ENCODE data around the gene CCT3. TPM values are rescaled to one million over a fixed set of nuclear protein-coding genes. Genes with fewer than 3 reads are reported as not detected.
"Not testable (repeated sequence)": the region's sequence is repeated elsewhere in the genome, so short reads cannot be mapped to it uniquely, and the experiment has no call there.

Gene CCT3
- total RNA-seq, 2 donors from 2014 or later = 124 to 133 TPM

DNA sequence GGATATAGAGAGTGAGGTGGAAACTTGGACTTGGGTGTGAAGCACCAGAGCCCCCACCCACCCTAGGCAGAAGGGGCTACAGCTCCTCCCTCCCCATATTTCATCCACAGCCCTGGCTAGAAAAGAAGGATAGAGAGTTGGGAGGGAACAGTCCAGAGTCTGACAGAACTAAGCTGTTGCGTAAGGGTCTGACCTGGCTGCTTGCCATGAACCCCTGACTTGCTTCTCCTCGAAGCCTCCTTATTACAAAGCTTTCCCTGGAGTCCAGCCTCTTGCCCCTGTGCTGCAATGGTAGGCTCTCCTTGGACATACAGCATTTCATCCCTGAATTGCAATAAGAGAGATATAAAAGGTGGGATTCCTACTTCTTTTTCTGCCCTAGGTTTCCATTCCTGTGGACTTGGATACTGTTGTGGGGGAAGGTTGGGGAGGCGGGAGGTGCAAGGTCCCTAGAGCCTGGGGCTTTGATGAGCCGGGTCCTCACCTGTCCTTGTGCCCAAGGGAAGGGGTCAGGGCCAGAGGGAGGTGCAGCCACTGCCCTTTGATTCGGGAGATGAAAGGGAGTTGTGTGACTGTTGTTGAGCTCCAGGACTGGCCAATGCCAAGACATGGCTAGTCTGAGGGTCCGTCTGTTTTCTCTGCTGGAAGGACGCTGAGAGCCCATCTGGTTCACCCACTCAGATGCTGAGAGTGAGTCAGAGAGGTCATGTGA, 33.6 kb upstream of the CCT3 start:
- DNase-seq (ENCODE audit: low spot score) = no peak
- intact Hi-C loops (cut with DNase I) = no loop called here

DNA sequence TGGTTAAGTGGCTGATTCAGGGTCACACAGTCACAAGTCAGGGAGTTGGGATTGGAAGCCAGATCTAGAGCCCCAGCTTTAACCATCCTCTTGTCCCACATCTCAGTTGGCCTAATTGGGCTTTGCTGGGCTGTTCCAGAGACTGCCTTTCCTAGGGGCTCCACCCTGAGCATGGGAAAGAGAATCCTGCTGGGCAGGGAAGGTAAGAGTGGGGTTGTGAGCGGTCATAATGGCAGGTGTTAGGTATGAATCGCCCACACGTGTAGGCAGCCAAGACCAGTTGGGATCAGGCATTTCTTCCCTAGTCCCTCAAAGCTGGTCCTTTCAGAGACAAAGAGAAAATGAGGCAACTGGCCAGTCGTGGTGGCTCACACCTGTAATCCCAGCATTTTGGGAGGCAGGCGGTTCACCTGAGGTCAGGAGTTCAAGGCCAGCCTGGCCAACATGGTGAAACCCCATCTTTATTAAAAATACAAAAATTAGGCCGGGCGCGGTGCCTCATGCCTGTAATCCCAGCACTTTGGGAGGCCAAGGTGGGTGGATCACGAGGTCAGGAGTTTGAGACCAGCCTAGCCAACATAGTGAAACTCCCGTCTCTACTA, 31.7 kb upstream of the CCT3 start:
- intact Hi-C loops (cut with DNase I); DNase-seq (ENCODE audit: low spot score): not testable (repeated sequence)

DNA sequence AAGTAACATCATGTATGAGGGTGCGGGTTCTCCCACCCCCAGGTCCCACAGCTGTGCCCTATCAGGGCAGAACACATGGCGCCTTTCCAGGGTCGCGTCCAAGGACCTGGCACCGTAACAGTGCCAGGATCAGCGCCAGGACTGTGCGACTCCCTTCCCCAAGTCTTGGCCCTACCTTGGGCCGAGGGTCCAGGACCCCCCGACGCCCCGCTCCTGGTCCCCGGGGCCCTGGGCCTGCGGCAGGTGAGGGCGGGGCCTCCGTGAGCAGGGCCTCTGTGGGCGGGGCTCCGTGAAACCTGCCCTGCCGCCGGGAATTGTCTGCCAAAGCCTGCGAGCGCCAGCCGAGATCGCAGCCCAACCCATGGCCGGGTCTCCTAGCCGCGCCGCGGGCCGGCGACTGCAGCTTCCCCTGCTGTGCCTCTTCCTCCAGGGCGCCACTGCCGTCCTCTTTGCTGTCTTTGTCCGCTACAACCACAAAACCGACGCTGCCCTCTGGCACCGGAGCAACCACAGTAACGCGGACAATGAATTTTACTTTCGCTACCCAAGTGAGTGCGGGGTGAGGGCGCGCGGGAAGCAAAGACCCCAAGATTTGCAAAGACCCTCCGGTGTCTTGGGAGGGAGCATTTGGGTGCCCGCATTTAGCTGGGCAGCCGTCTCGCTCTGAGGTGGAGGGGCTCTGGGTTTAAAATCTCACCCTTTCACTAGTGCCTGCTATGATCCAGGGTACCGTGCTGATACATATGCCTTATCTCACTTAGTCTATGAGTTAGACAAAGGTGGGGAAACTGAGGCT, 31.0 kb upstream of the CCT3 start, which contains the start of gene RHBG:
Gene RHBG (plus strand): TSS at position 323 of the 796 bp plus-strand sequence. CDS start 39 bp downstream, at position 362.
- intact Hi-C loops (cut with DNase I) = no loop called here
- peak; percentile 80 for DNase-seq (ENCODE audit: low spot score)

DNA sequence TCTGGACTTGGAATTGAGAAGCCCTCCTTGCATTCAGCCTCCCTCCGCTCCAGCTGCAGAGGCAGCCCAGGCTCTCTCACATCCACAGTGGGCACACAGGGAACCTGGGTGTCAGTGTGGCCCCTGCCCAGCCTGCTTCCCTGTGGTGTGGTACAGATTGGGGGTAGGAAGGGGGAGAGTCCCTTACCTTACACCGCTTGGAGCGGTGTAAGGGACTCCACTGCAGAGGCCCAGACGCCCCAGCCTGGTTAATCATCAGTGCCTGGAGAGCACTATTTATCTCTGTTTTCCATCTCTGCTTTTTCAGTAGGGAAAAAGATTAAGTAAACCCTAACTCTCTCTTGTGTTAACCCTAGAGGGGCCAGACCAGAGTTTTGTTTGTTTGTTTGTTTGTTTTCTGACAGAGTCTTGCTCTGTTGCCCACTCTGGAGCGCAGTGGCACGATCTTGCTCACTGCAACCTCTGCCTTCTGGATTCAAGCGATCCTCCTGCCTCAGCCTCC, 30.1 kb upstream of the CCT3 start:
- intact Hi-C loops (cut with DNase I) = no loop called here
- peak; percentile 14 for DNase-seq (ENCODE audit: low spot score)

DNA sequence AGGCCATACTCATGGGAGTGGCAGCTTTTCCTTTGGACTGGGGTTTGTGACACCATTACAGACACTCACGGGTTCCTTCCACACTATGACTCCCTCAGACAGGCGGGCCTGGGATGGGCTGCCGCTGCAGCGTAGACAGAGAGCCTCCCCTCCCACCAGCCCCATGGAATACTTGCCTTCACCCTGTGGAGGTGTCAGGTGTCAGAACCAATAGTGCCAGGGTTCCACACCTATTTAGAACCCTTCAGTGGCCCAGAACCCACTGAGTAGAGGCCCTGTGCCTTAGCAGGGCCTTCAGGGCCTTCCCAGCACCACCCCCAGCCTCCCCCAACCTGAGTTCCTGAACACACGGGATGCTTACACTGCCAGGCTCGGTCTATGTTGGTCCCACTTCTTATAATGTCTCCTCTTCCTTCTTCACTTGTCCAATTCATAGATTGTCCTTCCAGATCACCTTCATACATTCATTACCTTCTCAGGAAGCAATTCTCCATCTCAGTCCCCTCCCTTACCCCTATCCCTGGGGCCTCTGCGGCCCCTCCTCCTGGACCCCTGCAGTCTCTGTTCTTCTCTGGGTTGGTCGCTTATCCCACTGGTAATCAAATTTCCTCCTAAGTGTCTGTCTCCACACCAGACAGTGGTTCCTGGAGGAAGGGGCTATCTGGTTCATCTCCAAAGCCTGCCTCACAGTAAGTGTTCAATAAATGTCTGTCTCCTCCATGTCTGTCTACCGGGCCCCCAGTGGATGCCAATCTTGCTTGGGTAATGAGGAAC, 29.5 kb upstream of the CCT3 start:
- peak; percentile 38 for DNase-seq (ENCODE audit: low spot score)
- intact Hi-C loops (cut with DNase I) = no loop called here

DNA sequence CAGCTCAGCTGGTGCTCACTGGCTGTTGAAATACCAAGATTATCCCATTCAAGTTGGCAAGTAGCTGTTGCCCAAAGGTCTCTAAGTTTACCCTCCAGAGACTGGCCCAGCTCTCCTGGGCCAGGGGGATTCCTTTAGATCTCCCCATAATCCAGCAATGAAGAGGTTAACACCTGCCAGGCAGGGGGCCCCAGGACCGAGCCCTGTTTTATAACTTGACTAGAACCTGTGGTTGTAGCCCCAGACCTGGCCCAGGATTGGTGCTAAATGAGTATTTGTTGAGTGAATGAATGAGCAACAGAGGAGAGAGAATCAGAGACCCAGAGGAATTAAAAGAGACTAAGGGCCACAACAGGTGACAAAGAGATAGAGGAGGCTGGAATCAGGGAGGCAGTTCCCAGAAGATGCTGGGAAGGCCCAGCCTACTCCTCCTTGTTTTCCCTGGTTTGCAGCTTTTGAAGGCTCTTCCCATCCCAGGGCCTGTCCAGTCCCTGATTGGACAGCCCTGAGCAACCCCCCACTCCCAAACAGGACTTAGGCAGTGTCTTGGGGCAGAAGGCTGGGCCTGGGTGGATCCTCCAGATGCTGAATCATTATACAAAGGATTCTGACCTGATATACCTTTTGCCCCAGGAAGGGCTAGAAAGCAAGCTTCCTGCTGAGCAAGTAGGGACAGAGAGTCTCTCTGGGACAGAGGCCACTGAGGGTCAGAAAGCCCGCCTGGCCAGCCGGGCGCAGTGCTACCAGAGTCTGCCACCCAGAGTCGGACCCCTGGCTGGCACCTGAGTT, 28.5 kb upstream of the CCT3 start:
- intact Hi-C loops (cut with DNase I) = no loop called here
- DNase-seq (ENCODE audit: low spot score) = peak; percentile 52

DNA sequence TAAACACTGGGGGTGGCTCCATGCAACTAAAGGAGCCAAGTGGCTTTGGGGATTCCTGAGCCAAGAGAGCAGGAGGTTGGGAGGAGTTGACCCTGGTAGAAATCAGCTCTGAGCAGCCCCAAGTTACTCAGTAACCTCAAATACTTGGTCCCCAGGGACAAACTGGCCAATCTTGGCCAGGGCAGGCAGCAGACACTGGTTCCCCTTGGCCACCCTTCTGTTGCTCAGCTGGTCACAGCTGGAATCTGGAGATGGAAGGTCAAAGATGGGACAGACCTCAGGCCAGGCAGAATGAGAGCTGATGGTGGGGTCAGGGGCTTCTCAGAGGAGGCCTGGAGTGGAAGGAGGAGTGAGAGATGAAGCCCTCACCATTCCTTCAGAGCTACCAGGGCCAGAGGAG, 27.7 kb upstream of the CCT3 start:
- peak; percentile 35 for DNase-seq (ENCODE audit: low spot score)
- intact Hi-C loops (cut with DNase I) = no loop called here

DNA sequence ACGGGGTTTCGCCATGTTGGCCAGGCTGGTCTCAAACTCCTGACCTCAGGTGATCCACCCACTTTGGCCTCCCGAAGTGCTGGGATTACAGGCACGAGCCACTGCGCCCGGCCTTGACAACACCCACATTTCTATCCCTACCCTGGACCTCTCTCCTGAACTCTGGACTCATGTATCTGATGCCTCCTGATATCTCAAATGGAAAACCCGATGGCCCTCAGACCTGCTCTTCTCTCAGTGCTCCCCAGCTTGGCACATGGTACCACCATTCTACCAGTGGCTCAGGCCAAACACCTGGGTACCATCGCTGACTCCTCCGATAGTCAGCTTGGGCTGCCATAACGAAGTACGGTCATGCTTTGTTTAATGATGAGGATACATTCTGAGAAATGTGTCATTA, 22.4 kb upstream of the CCT3 start:
- intact Hi-C loops (cut with DNase I) = no loop called here
- DNase-seq (ENCODE audit: low spot score) = no peak

DNA sequence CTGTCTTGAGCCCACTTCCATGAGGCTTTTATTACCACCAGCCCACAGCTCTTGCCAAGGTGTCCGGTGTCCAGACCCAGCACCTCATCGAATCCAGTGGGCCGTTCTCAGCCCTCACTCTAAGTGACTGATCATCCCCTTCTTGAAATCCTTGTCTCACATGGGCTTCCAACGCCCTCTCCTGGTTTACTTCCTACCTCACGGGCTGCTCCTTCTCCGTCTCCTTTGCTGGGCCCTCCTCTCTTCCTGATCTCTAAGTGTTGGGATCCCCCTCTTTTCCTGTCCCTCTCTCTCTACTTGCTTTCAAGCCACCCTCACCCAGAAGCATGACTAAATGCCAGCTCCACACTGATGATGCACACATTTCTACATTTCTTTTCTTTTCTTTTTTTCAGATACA, 21.9 kb upstream of the CCT3 start:
- intact Hi-C loops (cut with DNase I) = no loop called here
- no peak for DNase-seq (ENCODE audit: low spot score)

DNA sequence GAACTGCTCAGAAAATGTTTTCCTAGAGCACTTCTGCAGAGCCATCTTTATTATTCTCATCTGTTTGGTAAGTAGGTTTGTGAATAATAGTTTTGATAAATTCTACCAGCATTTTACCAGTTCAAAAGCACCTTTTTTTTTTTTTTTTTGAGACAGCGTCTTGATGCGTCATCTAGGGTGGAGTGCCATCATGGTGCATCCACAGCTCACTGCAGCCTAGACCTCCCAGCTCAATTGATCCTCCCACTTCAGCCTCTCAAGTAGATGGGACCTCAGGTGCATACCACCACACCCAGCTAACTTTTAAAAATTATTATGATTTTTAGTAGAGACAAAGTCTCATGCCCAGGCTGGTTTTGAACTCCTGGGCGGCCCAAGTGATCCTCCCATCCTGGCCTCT, 21.2 kb upstream of the CCT3 start:
- no peak for DNase-seq (ENCODE audit: low spot score)
- intact Hi-C loops (cut with DNase I) = no loop called here

DNA sequence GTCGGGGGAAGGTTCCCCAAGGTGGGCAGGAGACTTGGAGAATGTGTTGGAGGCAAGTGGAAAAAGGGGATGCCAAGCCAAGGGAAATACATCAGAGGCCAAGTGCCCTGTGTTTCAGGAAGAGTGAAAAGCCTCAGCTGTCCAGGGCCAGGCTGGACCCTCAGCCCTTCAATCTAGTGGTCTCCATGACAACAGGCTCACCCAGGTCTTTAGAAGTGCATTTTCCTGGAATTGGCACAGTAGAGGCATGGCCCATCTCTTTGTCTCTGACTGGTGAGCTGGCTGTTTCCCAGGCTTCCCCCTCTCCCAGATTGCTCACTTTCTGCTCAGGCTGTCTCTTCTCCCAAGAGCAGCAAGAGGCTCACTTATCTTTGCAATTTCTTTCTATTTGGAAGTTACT, 20.5 kb upstream of the CCT3 start:
- DNase-seq (ENCODE audit: low spot score) = no peak
- intact Hi-C loops (cut with DNase I) = no loop called here

DNA sequence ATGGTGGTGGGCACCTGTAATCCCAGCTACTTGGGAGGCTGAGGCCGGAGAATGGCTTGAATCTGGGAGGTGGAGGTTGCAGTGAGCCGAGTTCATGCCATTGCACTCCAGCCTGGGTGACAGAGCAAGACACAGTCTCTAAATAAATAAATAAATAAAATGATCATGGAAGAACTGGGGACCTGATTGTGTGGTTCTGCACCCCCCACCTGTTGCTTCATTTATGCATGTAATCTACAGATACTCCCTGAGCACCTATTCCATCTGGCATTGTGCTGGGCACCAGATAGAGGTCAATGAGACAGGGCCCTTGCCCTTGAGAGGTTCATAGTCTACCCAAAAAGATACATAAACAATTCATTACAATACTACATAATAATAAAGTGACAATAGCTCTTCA, 19.9 kb upstream of the CCT3 start:
- DNase-seq (ENCODE audit: low spot score) = no peak
- intact Hi-C loops (cut with DNase I) = no loop called here

DNA sequence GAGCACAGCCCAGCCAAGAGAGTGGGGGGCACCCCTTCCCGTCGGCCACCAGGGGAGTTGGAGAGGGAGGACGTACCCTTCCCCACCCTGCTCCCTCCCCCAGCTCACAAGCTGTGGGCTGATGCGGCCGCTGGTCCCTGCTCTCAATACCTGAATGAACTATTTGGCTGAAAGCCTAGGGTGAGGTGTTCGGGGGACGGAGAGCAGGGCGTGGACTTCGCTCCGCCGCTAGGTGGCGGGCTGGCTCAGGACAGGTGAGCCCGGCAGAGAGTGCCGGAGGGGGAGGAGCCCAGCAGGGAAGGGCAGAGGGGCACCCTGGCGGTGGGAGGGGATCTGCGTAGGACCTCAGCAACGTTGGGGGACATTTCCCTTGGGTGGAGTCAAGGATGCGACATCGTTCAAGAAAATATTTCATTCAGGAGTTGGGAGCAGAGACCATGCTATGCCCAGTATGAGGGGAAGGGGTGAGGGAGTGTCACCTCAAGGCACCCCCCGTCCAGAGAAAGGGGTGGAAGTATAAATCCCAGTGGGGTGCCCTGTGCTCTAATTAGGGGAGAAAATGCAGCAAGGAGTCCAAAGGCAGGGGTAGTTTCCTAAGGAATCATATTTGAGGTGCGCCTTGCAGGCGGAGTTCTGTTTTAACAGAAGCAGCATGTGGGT, 18.9 kb upstream of the CCT3 start:
- intact Hi-C loops (cut with DNase I) = no loop called here

DNA sequence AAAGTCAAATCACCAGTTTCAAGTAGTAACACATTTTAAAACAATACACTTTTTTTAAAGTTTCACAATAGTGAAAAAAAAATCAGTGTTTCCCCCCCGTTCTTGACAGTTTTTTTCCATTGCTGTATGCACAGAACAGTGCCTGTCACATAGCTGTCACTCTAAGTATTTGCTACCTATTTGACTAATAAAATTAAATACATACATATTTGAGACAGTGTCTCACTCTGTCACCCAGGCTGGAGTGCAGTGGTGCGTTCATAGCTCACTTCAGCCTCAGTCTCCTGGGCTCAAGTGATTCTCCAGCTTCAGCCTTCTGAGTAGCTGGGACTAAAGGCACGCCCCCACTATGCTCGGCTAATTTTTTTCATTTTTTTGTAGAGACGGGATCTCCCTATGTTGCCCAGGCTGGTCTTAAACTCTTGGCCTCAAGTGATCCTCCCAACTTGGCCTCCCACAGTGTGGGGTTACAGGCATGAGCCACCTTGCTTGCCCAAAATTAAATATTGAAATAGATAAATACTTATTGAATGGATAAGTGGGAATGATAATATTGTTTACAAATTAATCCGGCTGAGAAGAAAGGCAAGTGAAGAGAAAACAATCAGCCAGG, 18.3 kb upstream of the CCT3 start:
- no peak for DNase-seq (ENCODE audit: low spot score)
- intact Hi-C loops (cut with DNase I) = no loop called here

More for the DNA sequence above, 18.9 kb upstream of the CCT3 start:
- peak; percentile 84 for DNase-seq (ENCODE audit: low spot score)

DNA sequence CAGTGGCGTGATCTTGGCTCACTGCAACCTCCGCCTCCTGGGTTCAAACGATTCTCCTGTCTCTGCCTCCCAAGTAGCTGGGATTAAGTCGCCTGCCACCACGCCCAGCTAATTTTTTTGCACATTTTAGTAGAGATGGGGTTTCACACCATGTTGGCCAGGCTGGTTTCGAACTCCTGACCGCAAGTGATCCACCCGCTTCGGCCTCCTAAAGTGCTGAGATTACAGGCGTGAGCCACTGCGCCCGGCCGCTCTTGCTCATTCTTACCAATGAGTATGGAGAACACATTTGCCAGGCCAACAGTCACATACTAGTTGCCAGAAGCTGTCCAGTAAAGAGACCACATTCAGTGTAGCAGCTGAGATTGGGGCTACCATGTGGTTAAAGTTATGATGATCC, 14.4 kb upstream of the CCT3 start:
- DNase-seq (ENCODE audit: low spot score); intact Hi-C loops (cut with DNase I): not testable (repeated sequence)

DNA sequence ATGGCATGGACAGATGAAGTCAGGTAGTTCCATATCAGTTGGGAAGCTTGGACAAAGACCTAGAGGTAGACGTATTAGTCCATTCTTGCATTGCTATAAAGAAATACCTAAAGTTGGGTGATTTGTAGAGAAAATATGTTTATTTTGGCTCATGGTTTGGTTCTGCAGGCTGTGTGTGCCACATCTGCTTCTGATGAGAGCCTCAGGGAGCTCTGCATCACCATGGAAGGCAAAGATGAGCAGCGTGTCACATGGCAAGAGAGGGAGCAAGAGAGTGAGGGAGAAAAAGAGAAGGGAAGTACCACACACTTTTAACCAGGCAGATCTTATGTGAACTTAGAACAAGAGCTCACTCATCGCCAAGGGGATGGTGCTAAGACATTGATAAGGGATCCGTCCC, 9.2 kb upstream of the CCT3 start:
- intact Hi-C loops (cut with DNase I) = no loop called here
- no peak for DNase-seq (ENCODE audit: low spot score)

DNA sequence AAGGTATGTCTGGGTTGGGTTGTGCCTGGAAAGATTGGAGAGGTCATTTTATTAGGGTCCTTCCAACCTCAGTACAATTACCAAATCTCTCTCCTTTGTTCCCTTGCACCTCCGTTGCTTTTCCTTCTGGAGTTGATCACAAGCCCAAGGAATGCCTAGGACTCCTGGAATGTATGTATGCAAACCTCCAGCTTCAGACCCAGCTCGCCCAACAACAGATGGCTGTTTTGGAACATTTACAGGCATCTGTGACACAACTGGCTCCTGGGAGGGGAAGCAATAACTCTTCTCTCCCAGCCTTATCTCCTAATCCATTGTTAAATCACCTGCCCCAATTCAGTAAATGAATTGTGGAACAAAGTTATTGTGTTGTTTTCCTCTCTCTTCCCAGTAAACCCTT, 8.5 kb upstream of the CCT3 start:
- intact Hi-C loops (cut with DNase I) = no loop called here

DNA sequence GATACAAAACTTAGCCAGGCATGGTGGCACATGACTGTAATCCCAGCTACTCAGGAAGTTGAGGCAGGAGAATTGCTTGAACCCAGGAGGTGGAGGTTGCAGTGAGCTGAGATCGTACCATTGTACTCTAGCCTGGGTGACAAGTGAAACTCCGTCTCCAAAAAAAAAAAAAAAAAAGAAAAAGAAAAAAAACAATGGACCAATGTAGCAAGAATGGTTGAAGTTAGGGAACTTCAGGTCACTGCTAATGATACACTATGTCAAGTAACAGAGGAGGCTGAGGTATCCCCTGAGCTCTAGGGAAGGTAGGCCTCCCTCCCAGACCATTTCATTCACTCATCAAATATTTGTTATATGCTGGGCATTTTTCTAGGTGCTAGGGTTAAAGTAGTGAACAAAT, 7.9 kb upstream of the CCT3 start:
- DNase-seq (ENCODE audit: low spot score); intact Hi-C loops (cut with DNase I): not testable (repeated sequence)

More for the DNA sequence above, 8.5 kb upstream of the CCT3 start:
- no peak for DNase-seq (ENCODE audit: low spot score)

All from posterior vena cava (tissue), 2 donors.